ENCODE data around the gene NIPBL. TPM values are rescaled to one million over a fixed set of nuclear protein-coding genes. Genes with fewer than 3 reads are reported as not detected.

The NIPBL gene
- total and polyA plus RNA-seq, 10 of the 15 experiments (the other 5 are each of a cell fraction or from before 2014, with no cell fraction given), result 10.4 to 50.4 (median 20.2) TPM

DNA sequence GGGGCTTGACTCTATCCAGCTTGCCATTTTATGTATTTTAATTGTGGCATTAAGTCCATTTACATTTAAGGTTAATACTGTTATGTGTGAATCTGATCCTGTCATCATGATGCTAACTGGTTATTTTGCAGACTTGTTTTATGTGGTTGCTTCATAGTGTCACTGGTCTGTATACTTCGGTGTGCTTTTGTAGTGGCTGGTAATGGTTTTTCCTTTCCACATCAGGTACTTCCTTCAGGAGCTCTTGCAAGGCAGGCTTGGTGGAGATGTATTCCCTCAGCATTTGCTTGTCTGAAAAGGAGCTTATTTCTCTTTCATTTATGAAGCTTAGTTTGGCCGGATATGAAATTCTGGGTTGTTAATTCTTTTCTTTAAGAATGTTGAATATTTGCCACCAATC is 226.7 kb downstream of the NIPBL start (continued):
- TF ChIP-seq, protein P1, sequence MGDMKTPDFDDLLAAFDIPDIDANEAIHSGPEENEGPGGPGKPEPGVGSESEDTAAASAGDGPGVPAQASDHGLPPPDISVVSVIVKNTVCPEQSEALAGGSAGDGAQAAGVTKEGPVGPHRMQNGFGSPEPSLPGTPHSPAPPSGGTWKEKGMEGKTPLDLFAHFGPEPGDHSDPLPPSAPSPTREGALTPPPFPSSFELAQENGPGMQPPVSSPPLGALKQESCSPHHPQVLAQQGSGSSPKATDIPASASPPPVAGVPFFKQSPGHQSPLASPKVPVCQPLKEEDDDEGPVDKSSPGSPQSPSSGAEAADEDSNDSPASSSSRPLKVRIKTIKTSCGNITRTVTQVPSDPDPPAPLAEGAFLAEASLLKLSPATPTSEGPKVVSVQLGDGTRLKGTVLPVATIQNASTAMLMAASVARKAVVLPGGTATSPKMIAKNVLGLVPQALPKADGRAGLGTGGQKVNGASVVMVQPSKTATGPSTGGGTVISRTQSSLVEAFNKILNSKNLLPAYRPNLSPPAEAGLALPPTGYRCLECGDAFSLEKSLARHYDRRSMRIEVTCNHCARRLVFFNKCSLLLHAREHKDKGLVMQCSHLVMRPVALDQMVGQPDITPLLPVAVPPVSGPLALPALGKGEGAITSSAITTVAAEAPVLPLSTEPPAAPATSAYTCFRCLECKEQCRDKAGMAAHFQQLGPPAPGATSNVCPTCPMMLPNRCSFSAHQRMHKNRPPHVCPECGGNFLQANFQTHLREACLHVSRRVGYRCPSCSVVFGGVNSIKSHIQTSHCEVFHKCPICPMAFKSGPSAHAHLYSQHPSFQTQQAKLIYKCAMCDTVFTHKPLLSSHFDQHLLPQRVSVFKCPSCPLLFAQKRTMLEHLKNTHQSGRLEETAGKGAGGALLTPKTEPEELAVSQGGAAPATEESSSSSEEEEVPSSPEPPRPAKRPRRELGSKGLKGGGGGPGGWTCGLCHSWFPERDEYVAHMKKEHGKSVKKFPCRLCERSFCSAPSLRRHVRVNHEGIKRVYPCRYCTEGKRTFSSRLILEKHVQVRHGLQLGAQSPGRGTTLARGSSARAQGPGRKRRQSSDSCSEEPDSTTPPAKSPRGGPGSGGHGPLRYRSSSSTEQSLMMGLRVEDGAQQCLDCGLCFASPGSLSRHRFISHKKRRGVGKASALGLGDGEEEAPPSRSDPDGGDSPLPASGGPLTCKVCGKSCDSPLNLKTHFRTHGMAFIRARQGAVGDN (IDR thresholded peaks at IDR 0.05), result no peak

DNA sequence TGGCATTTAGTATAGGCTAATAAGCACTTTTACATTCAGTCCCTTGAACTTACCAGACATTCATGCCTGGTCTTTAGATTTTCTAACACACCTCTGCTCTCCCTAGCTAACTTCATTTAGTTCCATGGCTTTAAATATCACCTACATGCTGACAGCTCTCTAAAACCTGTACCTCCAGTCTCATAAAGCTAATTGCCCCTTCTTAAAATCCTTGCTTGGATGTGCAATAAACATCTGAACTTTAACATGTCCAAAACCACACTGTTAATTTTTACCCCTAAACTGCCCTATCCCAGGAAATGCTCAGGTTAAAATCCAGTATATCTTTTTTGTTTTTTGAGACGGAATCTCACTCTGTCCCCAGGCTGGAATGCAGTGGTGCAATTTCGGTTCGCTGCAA is 232.8 kb downstream of the NIPBL start:
- H3K79me2 ChIP-seq (ENCODE audit: control insufficient read depth, insufficient read depth, low read length), result no peaks in the 10 kb centered on the region
- peaks cover 9% of the 10 kb centered on the region; the same call in 2 of the 3 replicates for H3K9me3 ChIP-seq (replicated peaks; ENCODE audit: control insufficient read depth, insufficient read depth, low read length)
- ATAC-seq (no peak), DNase-seq (ENCODE audit: low read depth, low spot score) (no peak), FAIRE-seq (no peak)
- no peak overlapping the region for H3K9ac ChIP-seq (ENCODE audit: control insufficient read depth, insufficient read depth, low read length)
- POLR2A ChIA-PET, result no interaction called here
- H3K4me2 ChIP-seq (ENCODE audit: control insufficient read depth, insufficient read depth), result no peak overlapping the region
- in situ Hi-C loops (cut with MboI) (no loop called here), intact Hi-C loops (cut with micrococcal nuclease; ENCODE audit: unreplicated experiment) (no loop called here)
- BruUV-seq (replicated peaks), result no TSS peak
- no peaks in the 10 kb centered on the region for H3K27me3 ChIP-seq (replicated peaks in 1 of 2; ENCODE audit: control insufficient read depth in 2 of 2, insufficient read depth in 2 of 2, low read length in 1 of 2)
- 0 out of 4 replicates have a peak, but pooled peaks cover 0 to 1% of the 10 kb centered on the region in 2 experiments for H3K36me3 ChIP-seq (ENCODE audit: control insufficient read depth in 2 of 2, insufficient read depth in 2 of 2, low read length in 1 of 2)
- 98% methylated on average over 3 of the region's 3 CpGs for WGBS (ENCODE audit: insufficient coverage, insufficient replicate concordance, low lambda C conversion rate, missing lambda C conversion rate)
- H4K20me1 ChIP-seq (ENCODE audit: control insufficient read depth, insufficient read depth), result no peaks in the 10 kb centered on the region
- H3K4me3 ChIP-seq, result no peak overlapping the region
- CTCF ChIA-PET, result no interaction called here
- RAD21 ChIA-PET (ENCODE audit: unreplicated experiment), result no interaction called here
- peaks cover 21% of the 10 kb centered on the region for H3K4me1 ChIP-seq (ENCODE audit: control insufficient read depth, insufficient read depth, low read length)
- no peak overlapping the region for H2AFZ ChIP-seq (ENCODE audit: control insufficient read depth, low read depth, low read length)
- no peak overlapping the region for H3K27ac ChIP-seq (ENCODE audit: control insufficient read depth, insufficient read depth)
- SMC1A ChIA-PET (ENCODE audit: uncharacterized antibody, unreplicated experiment), result interaction anchor here (0.8 to 1.3 kb wide), 3 partner anchors 10 to 137 kb away, joined by 4 to 5 read pairs (median 4); no protein-coding TSS in a partner anchor
- no peak for TF ChIP-seq BACH1 (IDR thresholded peaks at IDR 0.05; ENCODE audit: borderline replicate concordance)
- TF ChIP-seq, protein P2, sequence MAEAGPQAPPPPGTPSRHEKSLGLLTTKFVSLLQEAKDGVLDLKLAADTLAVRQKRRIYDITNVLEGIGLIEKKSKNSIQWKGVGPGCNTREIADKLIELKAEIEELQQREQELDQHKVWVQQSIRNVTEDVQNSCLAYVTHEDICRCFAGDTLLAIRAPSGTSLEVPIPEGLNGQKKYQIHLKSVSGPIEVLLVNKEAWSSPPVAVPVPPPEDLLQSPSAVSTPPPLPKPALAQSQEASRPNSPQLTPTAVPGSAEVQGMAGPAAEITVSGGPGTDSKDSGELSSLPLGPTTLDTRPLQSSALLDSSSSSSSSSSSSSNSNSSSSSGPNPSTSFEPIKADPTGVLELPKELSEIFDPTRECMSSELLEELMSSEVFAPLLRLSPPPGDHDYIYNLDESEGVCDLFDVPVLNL (IDR thresholded peaks at IDR 0.05; ENCODE audit: low read depth, low read length), result no peak
- no peak for TF ChIP-seq MEF2A (IDR thresholded peaks at IDR 0.05; ENCODE audit: insufficient read depth, low read depth, low read length)
- TF ChIP-seq NRF1 (conservative IDR thresholded peaks at IDR 0.05; ENCODE audit: low read depth, low read length), result no peak
- no peak for TF ChIP-seq NFXL1 (IDR thresholded peaks at IDR 0.05; ENCODE audit: borderline replicate concordance)
- no peak for TF ChIP-seq RCOR1 (conservative IDR thresholded peaks at IDR 0.05; ENCODE audit: low read depth, low read length)
- no peak for TF ChIP-seq TAF1 (IDR thresholded peaks at IDR 0.05; ENCODE audit: borderline replicate concordance, low read depth, low read length)
- TF ChIP-seq, protein P3, sequence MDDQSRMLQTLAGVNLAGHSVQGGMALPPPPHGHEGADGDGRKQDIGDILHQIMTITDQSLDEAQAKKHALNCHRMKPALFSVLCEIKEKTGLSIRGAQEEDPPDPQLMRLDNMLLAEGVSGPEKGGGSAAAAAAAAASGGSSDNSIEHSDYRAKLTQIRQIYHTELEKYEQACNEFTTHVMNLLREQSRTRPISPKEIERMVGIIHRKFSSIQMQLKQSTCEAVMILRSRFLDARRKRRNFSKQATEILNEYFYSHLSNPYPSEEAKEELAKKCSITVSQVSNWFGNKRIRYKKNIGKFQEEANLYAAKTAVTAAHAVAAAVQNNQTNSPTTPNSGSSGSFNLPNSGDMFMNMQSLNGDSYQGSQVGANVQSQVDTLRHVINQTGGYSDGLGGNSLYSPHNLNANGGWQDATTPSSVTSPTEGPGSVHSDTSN (IDR thresholded peaks at IDR 0.05; ENCODE audit: insufficient replicate concordance, low read depth, low read length), result no peak
- TF ChIP-seq, protein P4, sequence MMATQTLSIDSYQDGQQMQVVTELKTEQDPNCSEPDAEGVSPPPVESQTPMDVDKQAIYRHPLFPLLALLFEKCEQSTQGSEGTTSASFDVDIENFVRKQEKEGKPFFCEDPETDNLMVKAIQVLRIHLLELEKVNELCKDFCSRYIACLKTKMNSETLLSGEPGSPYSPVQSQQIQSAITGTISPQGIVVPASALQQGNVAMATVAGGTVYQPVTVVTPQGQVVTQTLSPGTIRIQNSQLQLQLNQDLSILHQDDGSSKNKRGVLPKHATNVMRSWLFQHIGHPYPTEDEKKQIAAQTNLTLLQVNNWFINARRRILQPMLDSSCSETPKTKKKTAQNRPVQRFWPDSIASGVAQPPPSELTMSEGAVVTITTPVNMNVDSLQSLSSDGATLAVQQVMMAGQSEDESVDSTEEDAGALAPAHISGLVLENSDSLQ (IDR thresholded peaks at IDR 0.05), result no peak
- TF ChIP-seq HDAC6 (IDR thresholded peaks at IDR 0.05; ENCODE audit: unreplicated experiment), result no peak
- TF ChIP-seq HDAC2 (IDR thresholded peaks at IDR 0.05), result no peak
- TF ChIP-seq JUND (IDR thresholded peaks at IDR 0.05; ENCODE audit: low read depth, low read length), result no peak
- TF ChIP-seq TARDBP (IDR thresholded peaks at IDR 0.05; ENCODE audit: borderline replicate concordance), result no peak
- no peak for TF ChIP-seq KDM1A (IDR thresholded peaks at IDR 0.05; ENCODE audit: borderline replicate concordance)
- no peak for TF ChIP-seq POU2F2 (IDR thresholded peaks at IDR 0.05; ENCODE audit: borderline replicate concordance, low read depth, low read length)
